Liver (tissue), 9 donors: ENCODE results near the gene MAP2K3. TPM values are rescaled to one million over a fixed set of nuclear protein-coding genes. Genes with fewer than 3 reads are reported as not detected.

Experiments
- DNase-seq: peaks from one replicate; pipeline ENCODE4 v3.0.0-alpha.2; 2017; ENCODE audit warnings: low spot score
- H3K27ac ChIP-seq, 2 donors: one replicate each; pipeline ENCODE4 v1.7.0; 2013; ENCODE audit warnings: inconsistent platforms in 2 of 2, low read length in 2 of 2, control low read depth in 1 of 2, low read depth in 1 of 2, mild to moderate bottlenecking in 1 of 2
- H3K27me3 ChIP-seq, 4 donors: one replicate each; pipeline versions ENCODE4 v1.6.1 to v1.7.0; 2013; ENCODE audit warnings: low read length in 3 of 4, inconsistent platforms in 1 of 4, mild to moderate bottlenecking in 1 of 4, moderate library complexity in 1 of 4; ENCODE audit not compliant: control insufficient read depth in 4 of 4, insufficient read depth in 4 of 4
- H3K36me3 ChIP-seq, 4 donors: one replicate each; pipeline versions ENCODE4 v1.6.1 to v1.7.0; 2013; ENCODE audit warnings: low read length in 3 of 4, mild to moderate bottlenecking in 3 of 4, low read depth in 1 of 4, moderate library complexity in 1 of 4; ENCODE audit not compliant: control insufficient read depth in 4 of 4, insufficient read depth in 3 of 4
- H3K4me1 ChIP-seq, 4 donors: one replicate each; pipeline versions ENCODE4 v1.6.1 to v1.7.0; 2013; ENCODE audit warnings: low read length in 3 of 4, mild to moderate bottlenecking in 3 of 4, moderate library complexity in 1 of 4; ENCODE audit not compliant: control insufficient read depth in 4 of 4, insufficient read depth in 4 of 4
- H3K4me3 ChIP-seq, 3 donors: one replicate each; pipeline versions ENCODE4 v1.6.1 to v1.7.0; 2013; ENCODE audit warnings: low read length in 3 of 3, control low read depth in 1 of 3, low read depth in 1 of 3, mild to moderate bottlenecking in 1 of 3
- H3K9ac ChIP-seq, 2 donors: one replicate each; pipeline ENCODE4 v1.7.0; 2013; ENCODE audit warnings: low read length in 2 of 2, mild to moderate bottlenecking in 2 of 2, moderate library complexity in 2 of 2, control low read depth in 1 of 2, low read depth in 1 of 2
- H3K9me3 ChIP-seq, 4 donors: one replicate each; pipeline versions ENCODE4 v1.6.1 to v1.7.0; 2013; ENCODE audit warnings: low read length in 3 of 4; ENCODE audit not compliant: control insufficient read depth in 4 of 4
- EGR1 ChIP-seq, 2 donors: IDR thresholded peaks; 2 replicates each; pipeline ENCODE4 v1.6.1; 2016 to 2018; ENCODE audit warnings: antibody characterized with exemption in 2 of 2, low read depth in 2 of 2
- FOXA1 ChIP-seq: IDR thresholded peaks from 2 replicates; pipeline ENCODE4 v1.6.1; 2016; ENCODE audit warnings: antibody characterized with exemption
- GABPA ChIP-seq, 2 donors: IDR thresholded peaks in 1 of 2; conservative IDR thresholded peaks in 1 of 2; 2 replicates each; pipeline ENCODE4 v1.6.1; 2016; ENCODE audit warnings: antibody characterized with exemption in 2 of 2, mild to moderate bottlenecking in 1 of 2, moderate library complexity in 1 of 2
- HNF4A ChIP-seq, 2 donors: conservative IDR thresholded peaks; 2 replicates each; pipeline ENCODE4 v1.6.1; 2016; ENCODE audit warnings: antibody characterized with exemption in 2 of 2, mild to moderate bottlenecking in 2 of 2
- HNF4G ChIP-seq: IDR thresholded peaks from 2 replicates; pipeline ENCODE4 v1.6.1; 2016; ENCODE audit warnings: antibody characterized with exemption
- JUND ChIP-seq, 2 donors: IDR thresholded peaks; 2 replicates each; pipeline ENCODE4 v1.6.1; 2016; ENCODE audit warnings: antibody characterized with exemption in 2 of 2
- NR2F2 ChIP-seq: IDR thresholded peaks from 2 replicates; pipeline ENCODE4 v1.6.1; 2016; ENCODE audit warnings: antibody characterized with exemption
- RAD21 ChIP-seq, 2 donors: IDR thresholded peaks; 2 replicates each; pipeline ENCODE4 v1.6.1; 2016; ENCODE audit warnings: antibody characterized with exemption in 2 of 2, mild to moderate bottlenecking in 2 of 2
- RXRA ChIP-seq, 2 donors: IDR thresholded peaks; 2 replicates each; pipeline ENCODE4 v1.6.1; 2017 to 2018; ENCODE audit warnings: antibody characterized with exemption in 2 of 2, mild to moderate bottlenecking in 1 of 2
- SP1 ChIP-seq: IDR thresholded peaks from 2 replicates; pipeline ENCODE4 v1.6.1; 2018; ENCODE audit warnings: antibody characterized with exemption, mild to moderate bottlenecking
- TAF1 ChIP-seq: conservative IDR thresholded peaks from 2 replicates; pipeline ENCODE4 v1.6.1; 2016; ENCODE audit warnings: antibody characterized with exemption, mild to moderate bottlenecking
- WGBS: extraction: QIAGEN DNeasy Blood & Tissue Kit; methylation state at CpG from one replicate; pipeline ENCODE4 v1.1.7; 2013; 5-methylcytosine and 5-hydroxymethylcytosine counted together
- polyA plus RNA-seq, 2 donors: library from polyadenylated mRNA; stranded (reverse) in 1 of 2; unstranded in 1 of 2; fragments of 200-250 nt in 1 of 2; fragments of >200 nt in 1 of 2; fragmentation: Nextera tagmentation in 1 of 2; extraction: Ambion mirVana in 1 of 2; gene quantifications; one replicate each; pipeline versions ENCODE4 v1.2.1 to v1.2.3, GENCODE V29; 2013 to 2015
- total RNA-seq, 2 donors: library from RNA; depleted of rRNA; stranded (reverse); fragments of >200 nt; gene quantifications; one replicate each; pipeline ENCODE4 v1.2.3, GENCODE V29; 2014
- TF ChIP-seq, protein P1 (sequence below): IDR thresholded peaks from 2 replicates; pipeline ENCODE4 v1.6.1; 2016; ENCODE audit warnings: antibody characterized with exemption
- TF ChIP-seq, protein P2 (sequence below): IDR thresholded peaks from 2 replicates; pipeline ENCODE4 v1.6.1; 2016; ENCODE audit warnings: antibody characterized with exemption
- TF ChIP-seq, protein P3 (sequence below): IDR thresholded peaks from 2 replicates; pipeline ENCODE4 v1.6.1; 2016; ENCODE audit warnings: antibody characterized with exemption
- TF ChIP-seq, protein P4 (sequence below): fragments of 150-350 bp; IDR thresholded peaks from 2 replicates; pipeline ENCODE4 v1.5.1; 2017; ENCODE audit warnings: improper control_type of control experiment, low read depth, low read length; ENCODE audit not compliant: missing input control
- TF ChIP-seq, protein P5 (sequence below): IDR thresholded peaks from 2 replicates; pipeline ENCODE4 v1.6.1; 2016; ENCODE audit warnings: antibody characterized with exemption, mild to moderate bottlenecking
- donor health status: healthy.
- donor health status: healthy.
- donor health status: healthy.
- donor health status: healthy.
- donor health status: healthy.

MAP2K3 gene
- total and polyA plus RNA-seq, 4 donors, result 21.6 to 88.4 (median 30.5) TPM

DNA sequence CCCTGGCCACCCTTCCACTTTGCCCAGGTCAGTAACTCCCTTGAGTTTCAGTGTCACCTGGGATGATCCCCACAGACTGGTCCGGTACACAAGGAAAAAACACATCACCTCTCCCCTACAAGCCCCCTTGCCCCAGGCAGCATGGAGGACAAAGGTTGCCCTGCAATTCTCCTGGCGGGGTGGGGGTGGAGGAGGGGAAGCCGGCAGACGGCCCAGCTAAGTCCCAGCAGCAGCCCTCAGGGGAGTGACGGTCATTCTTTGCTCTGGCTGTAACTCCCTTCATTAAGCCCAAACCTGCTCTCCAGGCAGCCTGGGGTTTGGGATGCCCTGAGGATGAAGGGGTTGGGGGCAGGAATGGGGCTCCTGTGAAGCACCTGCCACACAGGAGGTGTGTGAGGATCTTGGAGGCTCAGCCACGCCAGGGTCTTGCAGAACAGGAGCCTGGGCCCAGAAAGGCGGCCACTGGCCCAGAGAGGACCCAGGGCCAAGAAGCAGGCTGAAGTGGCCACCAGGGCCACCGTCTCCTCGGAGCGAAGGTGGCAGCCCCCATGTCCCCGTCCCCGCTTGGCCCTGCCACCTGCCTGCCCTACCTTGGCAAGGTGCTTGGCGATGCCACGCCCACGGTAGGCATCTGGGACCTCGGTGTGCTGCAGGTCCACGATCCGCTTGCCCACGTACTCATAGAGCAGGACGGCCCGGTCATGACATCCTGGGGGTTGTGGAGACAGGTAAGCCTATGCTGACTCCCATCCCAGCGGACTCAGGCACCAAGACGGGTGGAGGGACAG, 40.8 kb upstream of the MAP2K3 start:
- Histone ChIP-seq H3K4me3 (no peak overlapping the region), H3K9me3 (no peaks in the 10 kb centered on the region), H3K27ac (no peak overlapping the region), H3K9ac (no peak overlapping the region), H3K36me3 (peaks cover 0 to 5% (median 0%) of the 10 kb centered on the region in 4 donors), H3K27me3 (no peaks in the 10 kb centered on the region), H3K4me1 (peaks cover 0 to 5% (median 2%) of the 10 kb centered on the region in 4 donors)
- no peak for TF ChIP-seq RXRA (IDR thresholded peaks at IDR 0.05)
- no peak for TF ChIP-seq TAF1
- no peak for TF ChIP-seq HNF4A (conservative IDR thresholded peaks at IDR 0.05)
- TF ChIP-seq, protein P1, sequence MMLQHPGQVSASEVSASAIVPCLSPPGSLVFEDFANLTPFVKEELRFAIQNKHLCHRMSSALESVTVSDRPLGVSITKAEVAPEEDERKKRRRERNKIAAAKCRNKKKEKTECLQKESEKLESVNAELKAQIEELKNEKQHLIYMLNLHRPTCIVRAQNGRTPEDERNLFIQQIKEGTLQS, result no peak
- TF ChIP-seq HNF4G, result no peak
- no peak for TF ChIP-seq NR2F2
- 81% methylated on average over 23 of the region's 23 CpGs for WGBS
- no peak for DNase-seq

DNA sequence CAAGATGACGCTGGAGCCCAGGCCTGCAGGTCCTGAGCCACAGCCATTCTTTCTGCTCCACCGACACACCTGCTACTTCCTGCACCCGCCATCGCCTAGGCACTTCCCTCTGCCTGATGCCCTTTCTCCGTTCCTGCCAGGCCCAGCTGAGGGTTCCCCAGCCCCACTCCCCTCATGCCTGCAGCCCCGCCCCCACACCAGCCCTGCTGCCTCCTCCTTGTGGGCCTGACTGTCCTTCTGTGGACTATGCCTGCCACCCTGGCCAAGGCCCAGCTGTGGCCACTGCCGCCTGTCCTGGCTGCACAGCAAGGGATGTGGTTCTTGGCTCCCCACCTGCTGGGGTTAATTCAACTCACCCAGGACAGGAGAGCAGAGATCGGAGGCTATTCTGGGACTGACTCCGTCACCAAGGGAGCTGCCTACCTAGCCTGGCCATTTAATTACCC, 38.8 kb upstream of the MAP2K3 start:
- peaks cover 0 to 5% (median 0%) of the 10 kb centered on the region in 4 donors for H3K36me3 ChIP-seq
- no peak overlapping the region for H3K9ac ChIP-seq
- H3K27me3 ChIP-seq, result no peaks in the 10 kb centered on the region
- no peak overlapping the region for H3K4me3 ChIP-seq
- DNase-seq, result no peak
- TF ChIP-seq, protein P1, result no peak
- TF ChIP-seq SP1, result no peak
- no peak for TF ChIP-seq RXRA (IDR thresholded peaks at IDR 0.05)
- no peak for TF ChIP-seq JUND (IDR thresholded peaks at IDR 0.05)
- no peak for TF ChIP-seq TAF1
- TF ChIP-seq, protein P2, sequence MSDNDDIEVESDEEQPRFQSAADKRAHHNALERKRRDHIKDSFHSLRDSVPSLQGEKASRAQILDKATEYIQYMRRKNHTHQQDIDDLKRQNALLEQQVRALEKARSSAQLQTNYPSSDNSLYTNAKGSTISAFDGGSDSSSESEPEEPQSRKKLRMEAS, result no peak
- TF ChIP-seq HNF4G, result no peak
- TF ChIP-seq NR2F2, result no peak
- TF ChIP-seq, protein P3, sequence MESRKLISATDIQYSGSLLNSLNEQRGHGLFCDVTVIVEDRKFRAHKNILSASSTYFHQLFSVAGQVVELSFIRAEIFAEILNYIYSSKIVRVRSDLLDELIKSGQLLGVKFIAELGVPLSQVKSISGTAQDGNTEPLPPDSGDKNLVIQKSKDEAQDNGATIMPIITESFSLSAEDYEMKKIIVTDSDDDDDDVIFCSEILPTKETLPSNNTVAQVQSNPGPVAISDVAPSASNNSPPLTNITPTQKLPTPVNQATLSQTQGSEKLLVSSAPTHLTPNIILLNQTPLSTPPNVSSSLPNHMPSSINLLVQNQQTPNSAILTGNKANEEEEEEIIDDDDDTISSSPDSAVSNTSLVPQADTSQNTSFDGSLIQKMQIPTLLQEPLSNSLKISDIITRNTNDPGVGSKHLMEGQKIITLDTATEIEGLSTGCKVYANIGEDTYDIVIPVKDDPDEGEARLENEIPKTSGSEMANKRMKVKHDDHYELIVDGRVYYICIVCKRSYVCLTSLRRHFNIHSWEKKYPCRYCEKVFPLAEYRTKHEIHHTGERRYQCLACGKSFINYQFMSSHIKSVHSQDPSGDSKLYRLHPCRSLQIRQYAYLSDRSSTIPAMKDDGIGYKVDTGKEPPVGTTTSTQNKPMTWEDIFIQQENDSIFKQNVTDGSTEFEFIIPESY, result no peak
- WGBS, result 75% methylated on average over 9 of the region's 9 CpGs
- H3K27ac ChIP-seq, result no peak overlapping the region
- peaks cover 0 to 5% (median 2%) of the 10 kb centered on the region in 4 donors for H3K4me1 ChIP-seq
- no peaks in the 10 kb centered on the region for H3K9me3 ChIP-seq

DNA sequence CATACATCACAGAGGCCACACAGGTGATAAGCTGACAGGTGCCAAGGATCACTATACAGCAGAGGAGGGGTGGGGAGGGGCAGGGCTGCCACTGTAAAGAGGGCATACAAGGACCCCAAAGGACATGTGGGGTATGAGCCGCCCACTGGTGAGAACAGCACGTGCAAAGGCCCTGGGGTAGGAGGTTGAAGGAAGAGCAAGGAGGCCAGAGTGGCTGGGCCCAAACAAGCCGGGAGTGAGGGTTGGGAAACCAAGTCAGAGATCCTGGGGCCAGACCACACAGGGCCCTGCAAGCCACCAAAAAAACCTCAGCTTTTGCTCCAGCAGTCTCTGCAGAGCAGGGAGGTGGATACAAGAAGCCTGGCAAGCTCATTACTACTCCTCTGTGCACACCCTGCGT, 37.8 kb upstream of the MAP2K3 start:
- H3K27me3 ChIP-seq, result no peaks in the 10 kb centered on the region
- H3K9me3 ChIP-seq, result no peaks in the 10 kb centered on the region
- no peak for DNase-seq
- 98% methylated on average over 4 of the region's 4 CpGs for WGBS
- no peak for TF ChIP-seq EGR1 (IDR thresholded peaks at IDR 0.05; ENCODE audit: low read depth in 2 of 2)
- no peak for TF ChIP-seq RAD21 (IDR thresholded peaks at IDR 0.05)
- TF ChIP-seq, protein P4, sequence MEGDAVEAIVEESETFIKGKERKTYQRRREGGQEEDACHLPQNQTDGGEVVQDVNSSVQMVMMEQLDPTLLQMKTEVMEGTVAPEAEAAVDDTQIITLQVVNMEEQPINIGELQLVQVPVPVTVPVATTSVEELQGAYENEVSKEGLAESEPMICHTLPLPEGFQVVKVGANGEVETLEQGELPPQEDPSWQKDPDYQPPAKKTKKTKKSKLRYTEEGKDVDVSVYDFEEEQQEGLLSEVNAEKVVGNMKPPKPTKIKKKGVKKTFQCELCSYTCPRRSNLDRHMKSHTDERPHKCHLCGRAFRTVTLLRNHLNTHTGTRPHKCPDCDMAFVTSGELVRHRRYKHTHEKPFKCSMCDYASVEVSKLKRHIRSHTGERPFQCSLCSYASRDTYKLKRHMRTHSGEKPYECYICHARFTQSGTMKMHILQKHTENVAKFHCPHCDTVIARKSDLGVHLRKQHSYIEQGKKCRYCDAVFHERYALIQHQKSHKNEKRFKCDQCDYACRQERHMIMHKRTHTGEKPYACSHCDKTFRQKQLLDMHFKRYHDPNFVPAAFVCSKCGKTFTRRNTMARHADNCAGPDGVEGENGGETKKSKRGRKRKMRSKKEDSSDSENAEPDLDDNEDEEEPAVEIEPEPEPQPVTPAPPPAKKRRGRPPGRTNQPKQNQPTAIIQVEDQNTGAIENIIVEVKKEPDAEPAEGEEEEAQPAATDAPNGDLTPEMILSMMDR, result no peak
- no peak for TF ChIP-seq HNF4G
- TF ChIP-seq HNF4A (conservative IDR thresholded peaks at IDR 0.05), result no peak
- TF ChIP-seq, protein P5, sequence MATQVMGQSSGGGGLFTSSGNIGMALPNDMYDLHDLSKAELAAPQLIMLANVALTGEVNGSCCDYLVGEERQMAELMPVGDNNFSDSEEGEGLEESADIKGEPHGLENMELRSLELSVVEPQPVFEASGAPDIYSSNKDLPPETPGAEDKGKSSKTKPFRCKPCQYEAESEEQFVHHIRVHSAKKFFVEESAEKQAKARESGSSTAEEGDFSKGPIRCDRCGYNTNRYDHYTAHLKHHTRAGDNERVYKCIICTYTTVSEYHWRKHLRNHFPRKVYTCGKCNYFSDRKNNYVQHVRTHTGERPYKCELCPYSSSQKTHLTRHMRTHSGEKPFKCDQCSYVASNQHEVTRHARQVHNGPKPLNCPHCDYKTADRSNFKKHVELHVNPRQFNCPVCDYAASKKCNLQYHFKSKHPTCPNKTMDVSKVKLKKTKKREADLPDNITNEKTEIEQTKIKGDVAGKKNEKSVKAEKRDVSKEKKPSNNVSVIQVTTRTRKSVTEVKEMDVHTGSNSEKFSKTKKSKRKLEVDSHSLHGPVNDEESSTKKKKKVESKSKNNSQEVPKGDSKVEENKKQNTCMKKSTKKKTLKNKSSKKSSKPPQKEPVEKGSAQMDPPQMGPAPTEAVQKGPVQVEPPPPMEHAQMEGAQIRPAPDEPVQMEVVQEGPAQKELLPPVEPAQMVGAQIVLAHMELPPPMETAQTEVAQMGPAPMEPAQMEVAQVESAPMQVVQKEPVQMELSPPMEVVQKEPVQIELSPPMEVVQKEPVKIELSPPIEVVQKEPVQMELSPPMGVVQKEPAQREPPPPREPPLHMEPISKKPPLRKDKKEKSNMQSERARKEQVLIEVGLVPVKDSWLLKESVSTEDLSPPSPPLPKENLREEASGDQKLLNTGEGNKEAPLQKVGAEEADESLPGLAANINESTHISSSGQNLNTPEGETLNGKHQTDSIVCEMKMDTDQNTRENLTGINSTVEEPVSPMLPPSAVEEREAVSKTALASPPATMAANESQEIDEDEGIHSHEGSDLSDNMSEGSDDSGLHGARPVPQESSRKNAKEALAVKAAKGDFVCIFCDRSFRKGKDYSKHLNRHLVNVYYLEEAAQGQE, result no peak
- no peak for TF ChIP-seq FOXA1
- no peak for TF ChIP-seq JUND (IDR thresholded peaks at IDR 0.05)
- no peak for TF ChIP-seq TAF1
- TF ChIP-seq GABPA (IDR thresholded peaks at IDR 0.05 in 1 of 2, conservative IDR thresholded peaks at IDR 0.05 in 1 of 2), result no peak
- no peak overlapping the region for H3K9ac ChIP-seq
- no peak overlapping the region for H3K4me3 ChIP-seq
- H3K27ac ChIP-seq, result no peak overlapping the region
- peaks cover 0 to 5% (median 0%) of the 10 kb centered on the region in 4 donors for H3K36me3 ChIP-seq
- H3K4me1 ChIP-seq, result peaks cover 0 to 5% (median 2%) of the 10 kb centered on the region in 4 donors
